OCI-LY7 (cell line): ENCODE data around the gene ADAMTS8. TPM values are rescaled to one million over a fixed set of nuclear protein-coding genes. Genes with fewer than 3 reads are reported as not detected.

ENCODE experiments used
- BruUV-seq: library from RNA; stranded (reverse); fragments of 400-500 nt; replicated peaks from 2 replicates; lab custom pipeline; 2021; lab: Mats Ljungman, UMichigan
- CTCF ChIA-PET: fragments of 300-600 bp; sonication (Branson Sonifier 250); formaldehyde crosslinking; loops from one replicate; lab custom pipeline; 2022; ENCODE audit warnings: antibody characterized with exemption; ENCODE audit not compliant: unreplicated experiment; lab: Charles Lee
- POLR2A ChIA-PET: fragments of 300-600 bp; sonication (Branson Sonifier 250); formaldehyde crosslinking; loops from one replicate; lab custom pipeline; 2022; ENCODE audit warnings: antibody characterized with exemption; lab: Charles Lee
- DNase-seq: peaks from one replicate; pipeline ENCODE4 v3.0.0-alpha.2; 2015; ENCODE audit warnings: low spot score
- H2AFZ ChIP-seq: fragments of 200-600 bp; sonication (generic), shearing (Covaris generic); 2 replicates; pipeline ENCODE4 v1.6.1; 2014; ENCODE audit warnings: mild to moderate bottlenecking, antibody characterized with exemption, low read length, moderate library complexity
- H3K27ac ChIP-seq: fragments of 200-600 bp; sonication (generic); 2 replicates; pipeline ENCODE4 v1.5.1; 2014; ENCODE audit warnings: mixed run types, low read depth, mild to moderate bottlenecking, moderate library complexity, low read length, inconsistent platforms; ENCODE audit not compliant: poor library complexity, severe bottlenecking
- H3K36me3 ChIP-seq: fragments of 200-600 bp; sonication (generic); 2 replicates; pipeline ENCODE4 v1.6.1; 2014; ENCODE audit warnings: mild to moderate bottlenecking, antibody characterized with exemption, low read length, moderate library complexity, mixed read lengths; ENCODE audit not compliant: insufficient read depth
- H3K4me1 ChIP-seq: fragments of 200-600 bp; sonication (generic); 2 replicates; pipeline ENCODE4 v1.5.1; 2014; ENCODE audit warnings: mild to moderate bottlenecking, low read length; ENCODE audit not compliant: insufficient read depth, poor library complexity, severe bottlenecking
- H3K4me2 ChIP-seq: fragments of 200-600 bp; sonication (generic); 2 replicates; pipeline ENCODE4 v1.6.1; 2014; ENCODE audit warnings: mild to moderate bottlenecking, low read length
- H3K4me3 ChIP-seq: fragments of 200-600 bp; sonication (generic); 2 replicates; pipeline ENCODE4 v1.5.1; 2014; ENCODE audit warnings: mild to moderate bottlenecking, low read depth, low read length; ENCODE audit not compliant: poor library complexity, severe bottlenecking
- H3K79me2 ChIP-seq: fragments of 200-600 bp; sonication (generic); 2 replicates; pipeline ENCODE4 v1.6.1; 2016; ENCODE audit warnings: low read depth, mild to moderate bottlenecking, low read length, moderate library complexity, mixed read lengths; ENCODE audit not compliant: insufficient read depth
- H3K9me2 ChIP-seq: fragments of 200-600 bp; sonication (generic); 2 replicates; pipeline ENCODE4 v1.6.1; 2016; ENCODE audit warnings: mild to moderate bottlenecking, low read length, mixed read lengths; ENCODE audit not compliant: insufficient read depth
- H3K9me3 ChIP-seq: fragments of 200-600 bp; sonication (generic); 2 replicates; pipeline ENCODE4 v1.6.1; 2014; ENCODE audit warnings: mild to moderate bottlenecking, mixed run types, low read length, mixed read lengths
- H4K20me1 ChIP-seq: fragments of 200-600 bp; sonication (generic); 2 replicates; pipeline ENCODE4 v1.6.1; 2014; ENCODE audit warnings: mild to moderate bottlenecking, antibody characterized with exemption, low read length, moderate library complexity, mixed read lengths; ENCODE audit not compliant: insufficient read depth
- EZH2phosphoT487 ChIP-seq: fragments of 200-600 bp; sonication (generic); IDR thresholded peaks from 2 replicates; pipeline ENCODE4 v1.6.1; 2018; ENCODE audit warnings: low read depth, borderline replicate concordance, mild to moderate bottlenecking, mixed run types, antibody characterized with exemption, low read length, moderate library complexity, mixed read lengths
- intact Hi-C: fragments of 100-400 bp; cut with micrococcal nuclease; formaldehyde crosslinking; loops from one replicate; pipeline ENCODE4 v1.10.0; 2022; ENCODE audit not compliant: unreplicated experiment
- total RNA-seq, 2 experiments: library from RNA; depleted of rRNA in 1 of 2; stranded (reverse); fragments of >200 nt in 1 of 2; shearing (Covaris generic) in 1 of 2; gene quantifications; 2 replicates each; pipeline ENCODE4 v1.2.3, GENCODE V29; 2014 to 2022
- TF ChIP-seq, protein P1 (sequence below): fragments of 200-600 bp; sonication (generic); conservative IDR thresholded peaks from 2 replicates; pipeline ENCODE4 v1.5.1; 2014; ENCODE audit warnings: mild to moderate bottlenecking, antibody characterized with exemption, low read length, moderate library complexity, mixed read lengths

Gene ADAMTS8
- total RNA-seq, 2 experiments from 2014 or later: not detected

DNA sequence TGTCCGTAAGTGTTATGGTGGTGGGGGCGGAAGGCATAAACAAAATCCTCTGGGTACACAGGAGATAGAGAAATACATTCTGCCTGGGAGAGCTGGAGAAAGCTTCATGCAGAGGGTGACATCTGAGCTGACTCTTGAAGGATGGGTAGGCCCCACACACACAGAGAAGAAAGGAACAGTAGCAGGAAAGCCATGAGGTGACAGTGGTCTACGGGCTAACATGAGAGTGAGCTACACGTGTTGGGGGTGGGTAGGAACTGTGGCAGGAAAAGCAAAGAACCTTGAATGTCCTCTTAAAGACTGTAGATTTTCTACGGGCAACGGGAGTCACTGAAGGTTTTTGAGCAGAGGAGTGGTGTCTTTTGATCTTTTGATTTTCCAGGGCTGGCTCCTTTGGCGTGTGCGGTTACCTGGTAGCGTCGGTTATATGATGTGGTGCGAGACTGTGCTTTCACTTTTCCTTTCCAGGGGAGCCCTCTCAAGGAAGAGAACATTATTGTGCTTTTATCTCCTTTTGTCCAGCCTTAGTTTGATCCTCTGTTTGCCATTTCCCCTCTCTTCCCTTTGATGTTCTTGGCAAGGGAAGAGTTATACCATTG is 39.7 kb downstream of the ADAMTS8 start:
- no peak for DNase-seq
- no peak overlapping the region for H2AFZ ChIP-seq
- no peaks in the 10 kb centered on the region for H3K9me3 ChIP-seq
- no peaks in the 10 kb centered on the region for H3K79me2 ChIP-seq
- H3K4me2 ChIP-seq: no peak overlapping the region
- ChIA-PET POLR2A (no interaction called here), CTCF (no interaction called here)
- no peak overlapping the region for H3K27ac ChIP-seq
- BruUV-seq: no TSS peak
- TF ChIP-seq, protein P1, sequence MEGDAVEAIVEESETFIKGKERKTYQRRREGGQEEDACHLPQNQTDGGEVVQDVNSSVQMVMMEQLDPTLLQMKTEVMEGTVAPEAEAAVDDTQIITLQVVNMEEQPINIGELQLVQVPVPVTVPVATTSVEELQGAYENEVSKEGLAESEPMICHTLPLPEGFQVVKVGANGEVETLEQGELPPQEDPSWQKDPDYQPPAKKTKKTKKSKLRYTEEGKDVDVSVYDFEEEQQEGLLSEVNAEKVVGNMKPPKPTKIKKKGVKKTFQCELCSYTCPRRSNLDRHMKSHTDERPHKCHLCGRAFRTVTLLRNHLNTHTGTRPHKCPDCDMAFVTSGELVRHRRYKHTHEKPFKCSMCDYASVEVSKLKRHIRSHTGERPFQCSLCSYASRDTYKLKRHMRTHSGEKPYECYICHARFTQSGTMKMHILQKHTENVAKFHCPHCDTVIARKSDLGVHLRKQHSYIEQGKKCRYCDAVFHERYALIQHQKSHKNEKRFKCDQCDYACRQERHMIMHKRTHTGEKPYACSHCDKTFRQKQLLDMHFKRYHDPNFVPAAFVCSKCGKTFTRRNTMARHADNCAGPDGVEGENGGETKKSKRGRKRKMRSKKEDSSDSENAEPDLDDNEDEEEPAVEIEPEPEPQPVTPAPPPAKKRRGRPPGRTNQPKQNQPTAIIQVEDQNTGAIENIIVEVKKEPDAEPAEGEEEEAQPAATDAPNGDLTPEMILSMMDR: no peak
- no peaks in the 10 kb centered on the region for H3K9me2 ChIP-seq
- H4K20me1 ChIP-seq: no peaks in the 10 kb centered on the region
- H3K36me3 ChIP-seq: no peaks in the 10 kb centered on the region
- no peak overlapping the region for H3K4me3 ChIP-seq
- H3K4me1 ChIP-seq: no peaks in the 10 kb centered on the region
- intact Hi-C loops: no loop called here

DNA sequence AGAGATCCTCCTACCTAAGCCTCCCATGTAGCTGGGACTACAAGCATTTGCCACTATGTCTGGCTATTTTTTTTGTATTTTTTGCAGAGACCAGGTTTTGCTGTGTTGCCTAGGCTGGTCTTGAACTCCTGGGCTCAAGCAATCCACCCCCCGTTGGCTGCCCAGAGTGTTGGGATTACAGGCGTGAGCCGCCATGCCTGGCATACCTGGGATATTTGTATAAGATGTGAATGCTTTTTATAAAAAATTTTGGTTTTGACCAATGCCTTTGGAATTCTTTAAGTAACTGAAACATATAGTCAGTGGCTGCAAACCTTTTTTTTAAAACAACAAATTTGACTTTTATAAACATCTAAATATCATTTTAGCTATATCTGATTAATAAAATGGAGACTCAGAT is 42.4 kb downstream of the ADAMTS8 start:
- H3K4me2 ChIP-seq: no peak overlapping the region
- ChIA-PET POLR2A (interaction anchor here (0.6 to 0.7 kb wide), 2 partner anchors 97 to 126 kb away, joined by 3 to 4 read pairs; no protein-coding TSS in a partner anchor), CTCF (no interaction called here)
- intact Hi-C loops: no loop called here
- H3K27ac ChIP-seq: no peak overlapping the region
- TF ChIP-seq, protein P1: no peak
- no peak for TF ChIP-seq EZH2phosphoT487
- H3K36me3 ChIP-seq: no peaks in the 10 kb centered on the region
- H3K9me3 ChIP-seq: no peaks in the 10 kb centered on the region
- no peak overlapping the region for H2AFZ ChIP-seq
- no peaks in the 10 kb centered on the region for H3K4me1 ChIP-seq
- no peaks in the 10 kb centered on the region for H3K9me2 ChIP-seq
- no peak overlapping the region for H3K4me3 ChIP-seq
- DNase-seq: no peak
- no peaks in the 10 kb centered on the region for H4K20me1 ChIP-seq
- H3K79me2 ChIP-seq: no peaks in the 10 kb centered on the region
- BruUV-seq: no TSS peak
